NCI-H82 treated with DMSO at 0.1 percent for 48 hours (cell line): Measurements from ENCODE around the gene RUSF1.
"Not testable (repeated sequence)": the region's sequence is repeated elsewhere in the genome, so short reads cannot be mapped to it uniquely, and the experiment has no call there.

Experiments
- DNase-seq: peaks from one replicate; lab custom pipeline; 2025; ENCODE audit not compliant: unreplicated experiment; lab: John Stamatoyannopoulos, UW

The RUSF1 gene

DNA sequence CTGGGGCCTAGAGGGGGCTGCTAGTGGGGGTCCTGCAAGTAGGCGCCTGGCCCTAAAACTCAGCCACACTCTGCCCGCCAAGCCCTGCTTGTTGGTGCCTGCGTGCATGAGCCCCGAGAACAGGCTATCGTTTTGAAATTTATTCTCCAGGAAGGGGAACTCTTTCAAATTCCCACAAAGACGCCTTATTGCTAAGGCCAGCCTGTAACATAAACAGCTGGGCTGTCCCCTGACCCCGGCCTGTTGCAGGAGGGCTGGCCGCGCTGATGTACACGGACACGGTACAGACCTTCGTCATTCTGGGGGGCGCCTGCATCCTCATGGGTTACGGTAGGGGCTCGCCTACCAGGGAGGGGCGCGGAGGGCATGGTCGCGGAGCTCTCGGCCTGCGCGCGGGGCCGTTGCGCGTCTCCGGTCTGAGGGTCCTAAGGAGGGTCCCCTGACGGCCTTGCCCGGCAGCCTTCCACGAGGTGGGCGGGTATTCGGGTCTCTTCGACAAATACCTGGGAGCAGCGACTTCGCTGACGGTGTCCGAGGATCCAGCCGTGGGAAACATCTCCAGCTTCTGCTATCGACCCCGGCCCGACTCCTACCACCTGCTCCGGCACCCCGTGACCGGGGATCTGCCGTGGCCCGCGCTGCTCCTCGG lies 21.0 kb downstream of the RUSF1 start:
- no peak for DNase-seq

DNA sequence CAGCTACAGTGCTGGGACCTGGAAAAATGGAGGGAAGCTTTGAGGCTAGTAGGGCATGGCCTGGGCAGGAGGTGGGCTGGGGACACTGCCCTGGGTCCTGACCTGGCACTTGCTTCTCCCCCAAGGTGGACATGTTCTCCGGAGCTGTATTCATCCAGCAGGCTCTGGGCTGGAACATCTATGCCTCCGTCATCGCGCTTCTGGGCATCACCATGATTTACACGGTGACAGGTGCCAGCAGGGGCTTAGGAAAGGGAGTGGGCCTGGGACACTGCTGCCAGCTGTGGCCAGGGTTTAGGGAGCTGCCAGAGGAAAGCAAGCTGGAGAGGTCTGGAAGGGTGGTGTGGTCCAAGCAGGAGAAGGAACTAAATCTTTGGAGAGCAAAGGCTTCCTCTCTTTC lies 22.1 kb downstream of the RUSF1 start:
- no peak for DNase-seq

GRCh38 chr16:31485571-31485970 lies 22.6 kb downstream of the RUSF1 start:
- no peak for DNase-seq

- no peak for DNase-seq
These were observed 23.6 kb downstream of the RUSF1 start for GRCh38 chr16:31484491-31485171.

GRCh38 chr16:31484048-31484447 lies 24.1 kb downstream of the RUSF1 start:
- DNase-seq: not testable (repeated sequence)

DNA sequence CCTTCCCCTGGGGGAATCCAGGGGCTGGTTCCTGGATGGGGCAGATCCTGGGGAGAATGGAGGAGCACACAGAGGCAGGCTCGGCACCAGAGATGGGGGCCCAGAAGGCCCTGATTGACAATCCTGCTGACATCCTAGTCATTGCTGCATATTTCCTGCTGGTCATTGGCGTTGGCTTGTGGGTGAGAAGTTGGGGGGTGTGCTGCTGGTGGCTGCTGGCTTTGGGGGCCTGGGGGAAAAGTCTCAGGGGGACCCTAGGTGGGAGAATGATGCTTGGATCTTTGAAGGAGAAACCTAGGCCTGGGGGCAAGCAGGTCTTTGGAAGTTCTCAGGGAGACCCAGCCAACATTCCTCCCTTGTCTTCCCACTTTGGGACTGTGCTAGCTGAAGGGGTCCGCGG lies 25.1 kb downstream of the RUSF1 start, which contains the start of gene SLC5A2:
Gene SLC5A2, plus strand, starts transcription at position 43 of the 400 bp plus-strand sequence. Its CDS starts 14 bp downstream, at position 57.
- no peak for DNase-seq

DNA sequence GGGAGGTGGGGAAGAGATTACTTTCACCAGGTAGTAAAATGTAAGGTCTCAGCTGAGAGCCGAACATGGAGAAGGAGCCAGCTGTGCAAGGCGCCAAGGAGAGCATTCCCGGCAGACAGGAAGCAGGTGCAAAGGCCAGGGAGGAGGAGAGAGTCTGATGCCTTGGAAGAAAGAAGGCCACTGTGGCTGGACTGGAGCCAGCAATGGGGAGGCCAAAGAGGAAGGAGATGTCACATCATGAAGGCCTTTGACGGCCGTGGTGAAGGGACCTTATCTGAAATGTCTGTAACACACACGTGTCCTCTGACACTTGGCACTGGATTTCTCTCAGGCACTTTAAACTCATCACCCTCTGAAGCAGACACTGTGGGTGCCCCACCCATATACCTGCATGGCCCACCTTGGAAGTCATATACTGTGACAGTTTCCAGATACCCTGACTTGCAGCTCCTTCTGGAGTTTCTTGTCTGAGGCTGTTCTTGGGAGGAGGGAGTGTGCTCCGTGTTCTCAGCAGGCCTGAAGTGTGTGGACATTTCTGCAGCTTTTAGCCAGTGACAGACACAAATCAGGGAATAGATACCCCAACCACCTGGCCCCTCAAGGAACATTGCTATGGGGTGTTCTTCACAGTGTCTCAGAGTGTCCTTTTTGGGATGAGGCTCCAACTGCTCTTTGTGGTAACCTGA lies 27.2 kb downstream of the RUSF1 start:
- DNase-seq: no peak

- no peak for DNase-seq
These were observed 28.4 kb downstream of the RUSF1 start for GRCh38 chr16:31479751-31480150.

- DNase-seq: no peak
These were observed 29.2 kb downstream of the RUSF1 start for GRCh38 chr16:31478956-31479355.

- DNase-seq: no peak
These were observed 30.7 kb downstream of the RUSF1 start for GRCh38 chr16:31477220-31478216.

DNA sequence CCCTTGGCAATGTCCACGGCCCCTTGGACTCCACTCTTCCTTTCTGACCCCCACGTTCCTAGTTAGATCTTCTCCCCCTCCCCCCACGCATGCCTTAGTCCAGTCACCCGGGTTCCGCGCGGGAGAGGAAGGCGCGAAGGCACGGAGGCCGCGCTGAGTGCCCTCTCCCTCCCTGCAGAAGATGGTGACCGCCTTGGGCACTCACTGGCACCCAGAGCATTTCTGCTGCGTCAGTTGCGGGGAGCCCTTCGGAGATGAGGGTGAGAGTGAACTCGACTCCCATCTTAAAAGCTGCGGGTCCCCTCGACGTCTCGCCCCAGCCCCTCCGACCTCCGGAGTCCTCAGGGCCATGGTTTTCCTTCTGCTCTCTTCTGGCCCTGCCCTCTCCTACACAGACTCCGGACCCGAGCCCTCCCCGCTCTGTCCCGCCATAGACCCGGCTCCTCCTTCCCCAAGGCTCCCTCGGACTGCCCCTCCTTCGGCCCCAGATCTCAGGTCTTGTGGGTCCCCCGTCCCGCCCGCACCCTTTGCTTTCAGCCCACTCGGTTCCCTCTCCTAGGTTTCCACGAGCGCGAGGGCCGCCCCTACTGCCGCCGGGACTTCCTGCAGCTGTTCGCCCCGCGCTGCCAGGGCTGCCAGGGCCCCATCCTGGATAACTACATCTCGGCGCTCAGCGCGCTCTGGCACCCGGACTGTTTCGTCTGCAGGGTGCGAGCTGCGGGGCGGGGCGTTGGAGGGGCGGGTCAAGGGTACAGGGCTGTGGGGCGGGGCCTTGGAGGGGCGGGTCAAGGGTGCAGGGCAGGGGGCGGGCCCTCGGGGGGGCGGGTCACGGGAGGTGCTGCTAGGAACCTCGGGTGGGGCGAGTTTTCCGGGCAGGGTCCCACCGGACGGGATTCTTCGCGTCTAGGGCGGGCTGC lies 31.6 kb downstream of the RUSF1 start:
- DNase-seq: no peak

- DNase-seq: no peak
These were observed 32.3 kb downstream of the RUSF1 start for GRCh38 chr16:31475946-31476302.

GRCh38 chr16:31474773-31475738 lies 33.1 kb downstream of the RUSF1 start:
- DNase-seq: no peak

DNA sequence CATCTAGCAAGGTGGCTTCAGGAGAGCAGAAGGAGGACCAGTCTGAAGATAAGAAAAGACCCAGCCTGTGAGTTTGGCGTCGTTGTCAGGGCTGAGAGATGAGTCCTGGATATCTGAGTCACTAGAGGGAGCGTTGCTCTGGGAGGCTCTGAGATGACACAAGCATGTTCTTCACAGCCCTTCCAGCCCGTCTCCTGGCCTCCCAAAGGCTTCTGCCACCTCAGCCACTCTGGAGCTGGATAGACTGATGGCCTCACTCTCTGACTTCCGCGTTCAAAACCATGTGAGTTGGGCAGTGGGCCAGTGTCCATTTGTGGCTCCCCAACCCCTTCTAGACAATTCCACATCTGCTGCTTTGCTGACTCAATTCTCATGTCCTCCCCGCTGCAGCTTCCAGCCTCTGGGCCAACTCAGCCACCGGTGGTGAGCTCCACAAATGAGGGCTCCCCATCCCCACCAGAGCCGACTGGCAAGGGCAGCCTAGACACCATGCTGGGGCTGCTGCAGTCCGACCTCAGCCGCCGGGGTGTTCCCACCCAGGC lies 33.9 kb downstream of the RUSF1 start:
- no peak for DNase-seq

GRCh38 chr16:31473264-31473984 lies 34.8 kb downstream of the RUSF1 start:
- no peak for DNase-seq

GRCh38 chr16:31472709-31473203 lies 35.4 kb downstream of the RUSF1 start:
- DNase-seq: no peak

GRCh38 chr16:31471875-31472708 lies 36.1 kb downstream of the RUSF1 start, which contains the start of gene TGFB1I1:
TSS of gene TGFB1I1 (plus strand) at chr16:31472152. CDS start at chr16:31472189, 37 bp downstream.
- DNase-seq: no peak
